ENCODE measurements around the gene MCUR1.

MCUR1 gene

GRCh38 chr6:13743736-13744127 is 70.6 kb downstream of the MCUR1 start:
- Histone ChIP-seq H3K27me3 (ENCODE audit: control insufficient read depth, insufficient read depth, low read length, poor library complexity, severe bottlenecking) (no peaks in the 10 kb centered on the region), H3K4me1 (ENCODE audit: control insufficient read depth, insufficient read depth, low read length) (no peaks in the 10 kb centered on the region), H3K4me3 (ENCODE audit: insufficient read depth, low read depth, low read length) (no peak overlapping the region), H3K36me3 (ENCODE audit: control insufficient read depth, insufficient read depth, low read length) (no peaks in the 10 kb centered on the region), H3K27ac (ENCODE audit: insufficient read depth, low read depth, low read length, poor library complexity, severe bottlenecking) (no peak overlapping the region), H3K9me3 (ENCODE audit: control insufficient read depth, low read length) (no peaks in the 10 kb centered on the region)
- 90% methylated on average over 7 of the region's 7 CpGs for WGBS, 2 experiments

- 95 to 96% methylated on average over 56 of the region's 56 CpGs for WGBS, 2 experiments
- H3K27me3 ChIP-seq (ENCODE audit: control insufficient read depth, insufficient read depth, low read length, poor library complexity, severe bottlenecking): no peaks in the 10 kb centered on the region
Measured at GRCh38 chr6:13742961-13743735, 71.2 kb downstream of the MCUR1 start.

GRCh38 chr6:13741365-13741764 is 73.0 kb downstream of the MCUR1 start:
- Histone ChIP-seq H3K9me3 (ENCODE audit: control insufficient read depth, low read length) (no peaks in the 10 kb centered on the region), H3K27me3 (ENCODE audit: control insufficient read depth, insufficient read depth, low read length, poor library complexity, severe bottlenecking) (no peaks in the 10 kb centered on the region), H3K4me1 (ENCODE audit: control insufficient read depth, insufficient read depth, low read length) (no peaks in the 10 kb centered on the region), H3K27ac (ENCODE audit: insufficient read depth, low read depth, low read length, poor library complexity, severe bottlenecking) (no peak overlapping the region), H3K4me3 (ENCODE audit: insufficient read depth, low read depth, low read length) (no peak overlapping the region), H3K36me3 (ENCODE audit: control insufficient read depth, insufficient read depth, low read length) (no peaks in the 10 kb centered on the region)
- WGBS, 2 experiments: 90 to 95% methylated on average over 4 of the region's 4 CpGs

More at GRCh38 chr6:13742961-13743735, 71.2 kb downstream of the MCUR1 start:
- Histone ChIP-seq H3K27ac (ENCODE audit: insufficient read depth, low read depth, low read length, poor library complexity, severe bottlenecking) (no peak overlapping the region), H3K4me3 (ENCODE audit: insufficient read depth, low read depth, low read length) (no peak overlapping the region), H3K9me3 (ENCODE audit: control insufficient read depth, low read length) (no peaks in the 10 kb centered on the region), H3K4me1 (ENCODE audit: control insufficient read depth, insufficient read depth, low read length) (no peaks in the 10 kb centered on the region), H3K36me3 (ENCODE audit: control insufficient read depth, insufficient read depth, low read length) (no peaks in the 10 kb centered on the region)
